Transverse colon (tissue), 4 donors: ENCODE results near the gene CIROP. TPM values are rescaled to one million over a fixed set of nuclear protein-coding genes. Genes with fewer than 3 reads are reported as not detected.

Source experiments
- DNase-seq: peaks from one replicate; pipeline ENCODE4 v3.0.0-alpha.2; 2019
- H3K27ac ChIP-seq, 4 donors: fragments of 200-600 bp; sonication (generic); 2 replicates each; pipeline ENCODE4 v1.5.1; 2016 to 2018; ENCODE audit warnings: inconsistent platforms in 4 of 4
- H3K27me3 ChIP-seq: fragments of 200-600 bp; sonication (generic); 2 replicates; pipeline ENCODE4 v1.5.1; 2017; ENCODE audit warnings: inconsistent platforms
- H3K36me3 ChIP-seq, 4 donors: fragments of 200-600 bp; sonication (generic); 2 replicates each; pipeline ENCODE4 v1.5.1; 2017 to 2019; ENCODE audit warnings: inconsistent platforms in 4 of 4
- H3K4me1 ChIP-seq, 4 donors: fragments of 200-600 bp; sonication (generic); 2 replicates each; pipeline ENCODE4 v1.5.1; 2017 to 2020; ENCODE audit warnings: inconsistent platforms in 4 of 4
- H3K4me3 ChIP-seq, 4 donors: fragments of 200-600 bp; sonication (generic); 1 replicate in 1 of 4; 2 replicates in 3 of 4; pipeline versions ENCODE4 v1.5.1 to v1.6.1; 2017 to 2019; ENCODE audit warnings: inconsistent platforms in 4 of 4
- H3K9me3 ChIP-seq, 2 donors: fragments of 200-600 bp; sonication (generic); 2 replicates each; pipeline ENCODE4 v1.5.1; 2017 to 2019; ENCODE audit warnings: inconsistent platforms in 2 of 2
- CTCF ChIP-seq, 5 experiments: fragments of 200-600 bp in 3 of 5; fragments of 450-650 bp in 2 of 5; sonication (generic) in 3 of 5; IDR thresholded peaks; 1 replicate in 2 of 5; 2 replicates in 3 of 5; pipeline ENCODE4 v1.5.1; 2016 to 2017; ENCODE audit warnings: antibody characterized with exemption in 5 of 5, inconsistent platforms in 3 of 5, mild to moderate bottlenecking in 2 of 5, moderate library complexity in 1 of 5
- EP300 ChIP-seq: sonication (generic); formaldehyde crosslinking; IDR thresholded peaks from one replicate; pipeline ENCODE4 v1.6.1; 2017; ENCODE audit warnings: antibody characterized with exemption, low read depth
- POLR2A ChIP-seq: fragments of 450-650 bp; IDR thresholded peaks from one replicate; pipeline ENCODE4 v1.6.1; 2016; ENCODE audit warnings: antibody characterized with exemption, mild to moderate bottlenecking, moderate library complexity
- POLR2AphosphoS5 ChIP-seq, 3 donors: sonication (generic); formaldehyde crosslinking; IDR thresholded peaks; one replicate each; pipeline ENCODE4 v1.6.1; 2016; ENCODE audit warnings: antibody characterized with exemption in 3 of 3
- WGBS, 2 donors: methylation state at CpG; one replicate each; pipeline ENCODE4 v1.1.5; 2018; ENCODE audit warnings: low coverage in 1 of 2; 5-methylcytosine and 5-hydroxymethylcytosine counted together
- in situ Hi-C, 4 donors: fragments of 200-750 bp; cut with MboI; loops; one replicate each; pipeline versions ENCODE4 v1.15.0 to v1.15.1; 2017; ENCODE audit warnings: low sequenced_read_pairs in 3 of 4, low pct_ligation_motif_present in 1 of 4, low pct_unique_long_range_greater_than_20kb in 1 of 4
- intact Hi-C: fragments of 100-400 bp; cut with DNase I; formaldehyde crosslinking; loops from one replicate; pipeline ENCODE4 v1.15.1; 2023; ENCODE audit warnings: low total_unique reads
- total RNA-seq, 4 donors: library from RNA; depleted of rRNA; stranded (reverse); fragments of >200 nt; gene quantifications; one replicate each; pipeline ENCODE4 v1.1.0, GENCODE V29; 2016

Gene CIROP
- total RNA-seq, 4 donors from 2014 or later = not detected

GRCh38 chr14:23115918-23116317 is 11.1 kb upstream of the CIROP start:
- no peak for DNase-seq
- Histone ChIP-seq H3K4me3 (no peak overlapping the region), H3K4me1 (peaks cover 0 to 6% (median under 1%) of the 10 kb centered on the region in 4 donors), H3K27ac (no peak overlapping the region), H3K27me3 (peaks cover 26% of the 10 kb centered on the region), H3K36me3 (no peaks in the 10 kb centered on the region), H3K9me3 (no peaks in the 10 kb centered on the region)
- in situ Hi-C loops (loop anchor here in 3 of 4 donors (25.0 kb wide), 1 partner anchor 171 kb away; the partner anchor contains the start of gene HOMEZ (in 3 of the 3)), intact Hi-C loops (no loop called here)
- TF ChIP-seq CTCF (IDR thresholded peaks at IDR 0.05) = no peak
- no peak for TF ChIP-seq EP300
- no peak for TF ChIP-seq POLR2AphosphoS5 (IDR thresholded peaks at IDR 0.05)
- no peak for TF ChIP-seq POLR2A
- WGBS, 2 donors = 73 to 82% methylated on average over 4 to 5 of the region's 5 CpGs

GRCh38 chr14:23115039-23115731 is 10.4 kb upstream of the CIROP start:
- Histone ChIP-seq H3K36me3 (no peaks in the 10 kb centered on the region), H3K9me3 (no peaks in the 10 kb centered on the region), H3K4me1 (peaks cover 0 to 5% (median 0%) of the 10 kb centered on the region in 4 donors), H3K27ac (no peak overlapping the region), H3K4me3 (no peak overlapping the region), H3K27me3 (peaks cover 29% of the 10 kb centered on the region)
- in situ Hi-C loops (loop anchor here in 3 of 4 donors (25.0 kb wide), 1 partner anchor 172 kb away; the partner anchor contains the start of gene HOMEZ (in 3 of the 3)), intact Hi-C loops (no loop called here)
- no peak for DNase-seq
- 62% methylated on average over 10 of the region's 10 CpGs; no CpG with 5 or more reads in 1 of the 2 donors for WGBS, 2 donors
- no peak for TF ChIP-seq POLR2A
- TF ChIP-seq EP300 = no peak
- no peak for TF ChIP-seq POLR2AphosphoS5 (IDR thresholded peaks at IDR 0.05)
- no peak for TF ChIP-seq CTCF (IDR thresholded peaks at IDR 0.05)

- TF ChIP-seq EP300 (no peak), CTCF (IDR thresholded peaks at IDR 0.05) (no peak), POLR2AphosphoS5 (IDR thresholded peaks at IDR 0.05) (no peak), POLR2A (no peak)
- Histone ChIP-seq H3K36me3 (no peaks in the 10 kb centered on the region), H3K4me3 (no peak overlapping the region), H3K9me3 (no peaks in the 10 kb centered on the region), H3K4me1 (peaks cover 0 to 2% (median 0%) of the 10 kb centered on the region in 4 donors), H3K27me3 (peaks cover 29% of the 10 kb centered on the region), H3K27ac (no peak overlapping the region)
- WGBS, 2 donors = 40 to 77% methylated on average over 1 to 4 of the region's 4 CpGs
- no peak for DNase-seq
- intact Hi-C loops (no loop called here), in situ Hi-C loops (loop anchor here in 3 of 4 donors (25.0 kb wide), 1 partner anchor 173 kb away; the partner anchor contains the start of gene HOMEZ (in 3 of the 3))
Measured at GRCh38 chr14:23114669-23115038, 9.9 kb upstream of the CIROP start.

- DNase-seq = no peak
- no peaks in the 10 kb centered on the region for H3K4me1 ChIP-seq
- H3K27ac ChIP-seq = no peak overlapping the region
- 82% methylated on average over 5 of the region's 5 CpGs; no CpG with 5 or more reads in 1 of the 2 donors for WGBS, 2 donors
- no peaks in the 10 kb centered on the region for H3K36me3 ChIP-seq
- TF ChIP-seq POLR2AphosphoS5 (IDR thresholded peaks at IDR 0.05) = no peak
- in situ Hi-C loops = loop anchor here in 3 of 4 donors (25.0 kb wide), 1 partner anchor 173 kb away; the partner anchor contains the start of gene HOMEZ (in 3 of the 3)
- intact Hi-C loops = no loop called here
- H3K27me3 ChIP-seq = peaks cover 29% of the 10 kb centered on the region
- H3K4me3 ChIP-seq = no peak overlapping the region
- no peaks in the 10 kb centered on the region for H3K9me3 ChIP-seq
Measured at GRCh38 chr14:23114120-23114458, 9.3 kb upstream of the CIROP start.
